Upper lobe of left lung (tissue), 6 donors: ENCODE measurements around the gene CISD3. TPM values are rescaled to one million over a fixed set of nuclear protein-coding genes. Genes with fewer than 3 reads are reported as not detected.

Experiments
- ATAC-seq, 2 donors: fragments of 200-7000 bp; cut with Tn5 transposase; one replicate each; pipeline ENCODE4 v1.9.1; 2022; ENCODE audit warnings: mild to moderate bottlenecking in 2 of 2, moderate library complexity in 2 of 2; ENCODE audit not compliant: low FRiP score in 2 of 2
- DNase-seq, 2 donors: peaks; one replicate each; pipeline ENCODE4 v3.0.0-alpha.2; 2019 to 2020
- H3K27ac ChIP-seq, 4 donors: fragments of 200-600 bp; sonication (generic); one replicate each; pipeline ENCODE4 v1.5.1; 2016 to 2019
- H3K27me3 ChIP-seq, 4 donors: fragments of 200-600 bp; sonication (generic); one replicate each; pipeline ENCODE4 v1.5.1; 2017 to 2019
- H3K36me3 ChIP-seq, 4 donors: fragments of 200-600 bp; sonication (generic); one replicate each; pipeline ENCODE4 v1.5.1; 2016 to 2019
- H3K4me1 ChIP-seq, 4 donors: fragments of 200-600 bp; sonication (generic); one replicate each; pipeline ENCODE4 v1.5.1; 2018 to 2019
- H3K4me3 ChIP-seq, 4 donors: fragments of 200-600 bp; sonication (generic); one replicate each; pipeline ENCODE4 v1.5.1; 2017 to 2019; ENCODE audit warnings: mild to moderate bottlenecking in 2 of 4, moderate library complexity in 1 of 4
- H3K9me3 ChIP-seq, 4 donors: fragments of 200-600 bp; sonication (generic); one replicate each; pipeline ENCODE4 v1.5.1; 2018 to 2019
- EP300 ChIP-seq, 4 donors: sonication (generic); formaldehyde crosslinking; IDR thresholded peaks; one replicate each; pipeline ENCODE4 v1.5.1; 2017; ENCODE audit warnings: antibody characterized with exemption in 4 of 4, control low read depth in 2 of 4
- POLR2A ChIP-seq, 4 donors: fragments of 450-650 bp; IDR thresholded peaks; one replicate each; pipeline ENCODE4 v1.5.1; 2016 to 2017; ENCODE audit warnings: antibody characterized with exemption in 4 of 4, mild to moderate bottlenecking in 2 of 4
- POLR2AphosphoS5 ChIP-seq, 2 donors: sonication (generic); formaldehyde crosslinking; IDR thresholded peaks; one replicate each; pipeline ENCODE4 v1.5.1; 2017; ENCODE audit warnings: antibody characterized with exemption in 2 of 2
- WGBS, 2 donors: methylation state at CpG; one replicate each; pipeline ENCODE4 v1.1.5; 2017 to 2018; 5-methylcytosine and 5-hydroxymethylcytosine counted together
- total RNA-seq, 6 donors: library from RNA; depleted of rRNA in 4 of 6; stranded (reverse); fragments of >200 nt in 4 of 6; gene quantifications; one replicate each; pipeline versions ENCODE4 v1.1.0 to v1.2.1, GENCODE V29; 2016 to 2021
- TF ChIP-seq, protein P1 (sequence below), 6 experiments: fragments of 450-650 bp in 4 of 6; fragments of 200-600 bp in 2 of 6; sonication (generic) in 2 of 6; IDR thresholded peaks; one replicate each; pipeline ENCODE4 v1.5.1; 2016 to 2019; ENCODE audit warnings: antibody characterized with exemption in 6 of 6
- donor health status: DM: no; HTN: no; CAD: no; lungs with moderate emphysema.
- donor health status: DM: no; HTN: yes; CAD: no; lungs with severe emphysema.

The CISD3 gene
- total RNA-seq, 6 donors from 2014 or later, result 6.3 to 49.7 (median 15.9) TPM

GRCh38 chr17:38702166-38702915 is 27.8 kb upstream of the CISD3 start:
- DNase-seq, result peak; percentile 87 to 97
- Histone ChIP-seq H3K4me1 (peaks cover 41 to 65% (median 53%) of the 10 kb centered on the region in 4 donors), H3K9me3 (no peaks in the 10 kb centered on the region), H3K27ac (peak overlapping the region; percentile 94 to 98 (median 96)), H3K27me3 (peaks cover 0 to 3% (median 0%) of the 10 kb centered on the region in 4 donors), H3K4me3 (peak overlapping the region; percentile 78 to 97 (median 93)), H3K36me3 (peaks cover 0 to under 1% (median 0%) of the 10 kb centered on the region in 4 donors)
- TF ChIP-seq, protein P1, sequence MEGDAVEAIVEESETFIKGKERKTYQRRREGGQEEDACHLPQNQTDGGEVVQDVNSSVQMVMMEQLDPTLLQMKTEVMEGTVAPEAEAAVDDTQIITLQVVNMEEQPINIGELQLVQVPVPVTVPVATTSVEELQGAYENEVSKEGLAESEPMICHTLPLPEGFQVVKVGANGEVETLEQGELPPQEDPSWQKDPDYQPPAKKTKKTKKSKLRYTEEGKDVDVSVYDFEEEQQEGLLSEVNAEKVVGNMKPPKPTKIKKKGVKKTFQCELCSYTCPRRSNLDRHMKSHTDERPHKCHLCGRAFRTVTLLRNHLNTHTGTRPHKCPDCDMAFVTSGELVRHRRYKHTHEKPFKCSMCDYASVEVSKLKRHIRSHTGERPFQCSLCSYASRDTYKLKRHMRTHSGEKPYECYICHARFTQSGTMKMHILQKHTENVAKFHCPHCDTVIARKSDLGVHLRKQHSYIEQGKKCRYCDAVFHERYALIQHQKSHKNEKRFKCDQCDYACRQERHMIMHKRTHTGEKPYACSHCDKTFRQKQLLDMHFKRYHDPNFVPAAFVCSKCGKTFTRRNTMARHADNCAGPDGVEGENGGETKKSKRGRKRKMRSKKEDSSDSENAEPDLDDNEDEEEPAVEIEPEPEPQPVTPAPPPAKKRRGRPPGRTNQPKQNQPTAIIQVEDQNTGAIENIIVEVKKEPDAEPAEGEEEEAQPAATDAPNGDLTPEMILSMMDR (IDR thresholded peaks at IDR 0.05), result no peak
- TF ChIP-seq POLR2A (IDR thresholded peaks at IDR 0.05), result peak in 3 of 4 donors; percentile 67 to 91 (median 70)
- peak in 1 of 4 donors; percentile 27 for TF ChIP-seq EP300 (IDR thresholded peaks at IDR 0.05)
- peak; percentile 74 to 97 for TF ChIP-seq POLR2AphosphoS5 (IDR thresholded peaks at IDR 0.05)
- peak; percentile 75 to 81 for ATAC-seq
- WGBS, 2 donors, result 1% methylated on average over 45 of the region's 81 CpGs; no CpG with 5 or more reads in 1 of the 2 donors

DNA sequence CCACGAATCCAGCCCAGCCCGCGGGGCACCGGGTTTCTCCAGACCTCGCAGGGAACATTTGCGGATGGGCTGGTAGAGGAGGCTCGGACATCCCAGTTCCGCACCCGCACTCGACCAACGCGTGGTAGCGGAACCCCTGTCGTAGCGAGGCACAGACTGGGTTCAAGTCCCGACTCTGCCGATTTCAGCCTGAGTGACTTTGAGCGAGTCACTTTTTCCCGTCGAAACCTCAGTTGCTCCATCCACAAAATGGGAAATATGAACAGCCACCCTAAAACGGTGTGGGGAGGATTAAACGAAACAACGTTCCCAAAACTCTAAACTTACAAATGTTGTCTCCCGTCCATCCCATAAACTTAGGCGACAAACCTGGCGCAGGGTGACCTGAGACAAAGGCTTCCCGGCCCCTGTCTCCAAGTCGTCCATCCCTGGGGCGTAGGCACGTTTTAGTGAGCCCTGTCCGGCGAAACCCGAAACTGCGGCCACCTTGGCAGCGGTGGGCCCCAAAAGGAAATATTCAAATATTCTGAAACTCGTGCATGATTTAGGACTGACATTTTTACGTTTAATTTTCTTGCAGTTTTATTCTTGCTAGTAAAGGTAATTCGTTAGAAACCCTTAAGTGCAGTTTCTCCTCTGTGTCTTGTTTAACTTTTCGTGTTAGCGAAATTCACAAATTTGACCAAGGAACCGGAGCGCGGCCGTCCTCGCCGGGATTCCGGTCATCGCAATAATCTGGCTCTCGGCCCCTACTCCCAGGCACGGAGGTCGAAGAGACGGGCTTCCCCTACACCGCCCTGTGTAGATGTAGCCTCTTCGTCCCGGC is 27.0 kb upstream of the CISD3 start:
- WGBS, 2 donors, result 2 to 4% methylated on average over 42 to 53 of the region's 55 CpGs
- H3K4me1 ChIP-seq, result peaks cover 42 to 73% (median 57%) of the 10 kb centered on the region in 4 donors
- no peaks in the 10 kb centered on the region for H3K9me3 ChIP-seq
- H3K27me3 ChIP-seq, result peaks cover 0 to 3% (median 0%) of the 10 kb centered on the region in 4 donors
- peak; percentile 60 to 84 for DNase-seq
- ATAC-seq, result no peak
- H3K36me3 ChIP-seq, result peaks cover 0 to 7% (median 1%) of the 10 kb centered on the region in 4 donors
- peak overlapping the region; percentile 78 to 97 (median 93) for H3K4me3 ChIP-seq
- TF ChIP-seq EP300 (IDR thresholded peaks at IDR 0.05) (no peak), POLR2A (IDR thresholded peaks at IDR 0.05) (no peak), POLR2AphosphoS5 (IDR thresholded peaks at IDR 0.05) (no peak)
- TF ChIP-seq, protein P1 (IDR thresholded peaks at IDR 0.05), result no peak
- H3K27ac ChIP-seq, result peak overlapping the region; percentile 94 to 98 (median 96)

DNA sequence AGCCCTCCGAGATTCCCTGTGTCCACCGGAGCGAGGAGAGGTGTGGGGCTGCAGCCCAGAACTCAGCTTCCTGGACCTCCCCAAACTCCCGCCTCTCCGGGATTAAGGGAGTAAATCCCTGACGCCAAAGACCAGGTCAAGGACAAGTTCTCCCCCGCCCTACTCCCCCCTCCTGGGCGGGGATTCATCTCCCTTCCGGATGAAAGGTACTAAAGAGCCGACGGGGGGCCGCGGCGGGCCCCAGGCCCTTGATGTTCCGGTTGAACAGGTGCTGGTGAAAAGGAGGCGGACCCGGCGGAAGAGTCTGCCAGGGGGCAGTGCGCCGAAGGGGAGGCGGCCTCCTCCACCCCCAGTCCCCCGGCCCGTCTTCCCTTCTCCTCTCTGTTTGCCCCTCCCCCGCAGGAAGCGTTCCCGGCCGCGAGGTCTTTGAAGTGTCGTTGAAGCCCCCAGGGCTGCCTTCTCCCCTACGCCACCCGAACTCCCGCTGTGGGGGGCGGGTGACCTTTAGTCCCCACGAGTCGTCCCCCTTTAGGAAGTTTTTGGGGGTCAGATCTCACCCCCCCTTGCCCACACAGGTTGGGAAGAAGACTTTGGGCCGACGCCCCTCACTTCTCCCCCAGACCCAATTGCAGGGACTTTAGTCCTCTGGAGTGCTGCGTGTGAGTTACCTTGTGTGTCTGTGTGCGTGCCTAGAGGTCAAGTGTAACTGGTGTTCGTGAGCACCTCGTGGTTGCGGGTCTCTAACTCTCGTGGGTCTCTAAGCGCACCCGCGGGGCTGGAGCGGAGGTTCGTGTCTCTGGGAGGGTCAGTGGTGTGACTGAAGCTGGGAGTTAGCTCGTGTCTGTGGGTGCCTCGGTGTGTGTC is 26.2 kb upstream of the CISD3 start:
- Histone ChIP-seq H3K27me3 (peaks cover 0 to 3% (median 0%) of the 10 kb centered on the region in 4 donors), H3K4me1 (peaks cover 42 to 69% (median 53%) of the 10 kb centered on the region in 4 donors), H3K9me3 (no peaks in the 10 kb centered on the region), H3K27ac (peak overlapping the region; percentile 94 to 98 (median 96)), H3K4me3 (peak overlapping the region; percentile 78 to 97 (median 93)), H3K36me3 (peaks cover 0 to 13% (median 4%) of the 10 kb centered on the region in 4 donors)
- peak in 2 of 4 donors; percentile 64 to 70 for TF ChIP-seq POLR2A (IDR thresholded peaks at IDR 0.05)
- peak; percentile 32 to 65 for TF ChIP-seq POLR2AphosphoS5 (IDR thresholded peaks at IDR 0.05)
- TF ChIP-seq, protein P1 (IDR thresholded peaks at IDR 0.05), result no peak
- ATAC-seq (peak; percentile 42 to 81), DNase-seq (peak; percentile 95)
- 0 to 1% methylated on average over 24 to 44 of the region's 50 CpGs for WGBS, 2 donors
